ENCODE measurements around the gene TSPAN15. TPM values are rescaled to one million over a fixed set of nuclear protein-coding genes. Genes with fewer than 3 reads are reported as not detected.

The TSPAN15 gene
- total RNA-seq, 1 experiment from 2014 or later: 212 TPM

- Histone ChIP-seq H3K36me3 (ENCODE audit: low read depth, low read length) (no peaks in the 10 kb centered on the region), H3K79me2 (ENCODE audit: low read length) (no peaks in the 10 kb centered on the region), H3K4me1 (ENCODE audit: insufficient read depth, low read length) (no peaks in the 10 kb centered on the region), H3K27ac (ENCODE audit: low read length) (no peak overlapping the region), H4K20me1 (ENCODE audit: low read length) (no peaks in the 10 kb centered on the region), H3F3A (ENCODE audit: low read length, unreplicated experiment) (no peaks in the 10 kb centered on the region), H3K9me3 (ENCODE audit: low read length) (no peaks in the 10 kb centered on the region), H3K27me3 (ENCODE audit: low read length) (no peaks in the 10 kb centered on the region), H3K4me3 (ENCODE audit: low read length) (no peak overlapping the region), H3K4me2 (ENCODE audit: low read length) (no peak overlapping the region), H2AFZ (ENCODE audit: low read length) (no peak overlapping the region), H3K9ac (ENCODE audit: low read length) (no peak overlapping the region), H3K9me2 (replicated peaks; ENCODE audit: low read length) (no peaks in the 10 kb centered on the region)
- no TSS peak for BruUV-seq (replicated peaks)
- intact Hi-C loops (cut with micrococcal nuclease): no loop called here
- TF ChIP-seq EZH2 (IDR thresholded peaks at IDR 0.05; ENCODE audit: low read length, unreplicated experiment) (no peak), CTCF (conservative IDR thresholded peaks at IDR 0.05; ENCODE audit: low read depth, low read length) (no peak)
- POLR2A ChIA-PET (ENCODE audit: unreplicated experiment): interaction anchor here (0.8 kb wide), 1 partner anchor 96 kb away, joined by 3 read pairs; no protein-coding TSS in a partner anchor
- ATAC-seq (no peak), DNase-seq (no peak)
- CTCF ChIA-PET: interaction anchor here (0.8 kb wide), 2 partner anchors 11 to 27 kb away, joined by 3 read pairs; no protein-coding TSS in a partner anchor
These were observed 32.0 kb upstream of the TSPAN15 start for GRCh38 chr10:69419096-69419743.

- DNase-seq (no peak), ATAC-seq (no peak)
- H3F3A ChIP-seq (ENCODE audit: low read length, unreplicated experiment): no peaks in the 10 kb centered on the region
- H3K9me2 ChIP-seq (replicated peaks; ENCODE audit: low read length): no peaks in the 10 kb centered on the region
- H2AFZ ChIP-seq (ENCODE audit: low read length): no peak overlapping the region
- no peak overlapping the region for H3K27ac ChIP-seq (ENCODE audit: low read length)
- no peaks in the 10 kb centered on the region for H3K9me3 ChIP-seq (ENCODE audit: low read length)
- H3K9ac ChIP-seq (ENCODE audit: low read length): no peak overlapping the region
- BruUV-seq (replicated peaks): no TSS peak
- no peaks in the 10 kb centered on the region for H3K4me1 ChIP-seq (ENCODE audit: insufficient read depth, low read length)
- H3K36me3 ChIP-seq (ENCODE audit: low read depth, low read length): no peaks in the 10 kb centered on the region
- H3K79me2 ChIP-seq (ENCODE audit: low read length): no peaks in the 10 kb centered on the region
- intact Hi-C loops (cut with micrococcal nuclease): no loop called here
- no peaks in the 10 kb centered on the region for H3K27me3 ChIP-seq (ENCODE audit: low read length)
- H4K20me1 ChIP-seq (ENCODE audit: low read length): no peaks in the 10 kb centered on the region
- H3K4me2 ChIP-seq (ENCODE audit: low read length): no peak overlapping the region
- TF ChIP-seq EZH2 (IDR thresholded peaks at IDR 0.05; ENCODE audit: low read length, unreplicated experiment): no peak
- TF ChIP-seq CTCF (conservative IDR thresholded peaks at IDR 0.05; ENCODE audit: low read depth, low read length): no peak
- no peak for TF ChIP-seq EZH2phosphoT487 (IDR thresholded peaks at IDR 0.05; ENCODE audit: borderline replicate concordance, low read length)
- CTCF ChIA-PET: interaction anchor here (0.8 kb wide), 1 partner anchor 11 kb away, joined by 3 read pairs; no protein-coding TSS in a partner anchor
- no peak overlapping the region for H3K4me3 ChIP-seq (ENCODE audit: low read length)
- POLR2A ChIA-PET (ENCODE audit: unreplicated experiment): interaction anchor here (0.8 kb wide), 1 partner anchor 96 kb away, joined by 3 read pairs; no protein-coding TSS in a partner anchor
These were observed 31.5 kb upstream of the TSPAN15 start for GRCh38 chr10:69419744-69420126.

- Histone ChIP-seq H3K9me3 (ENCODE audit: low read length) (no peaks in the 10 kb centered on the region), H3K36me3 (ENCODE audit: low read depth, low read length) (no peaks in the 10 kb centered on the region), H3K27ac (ENCODE audit: low read length) (no peak overlapping the region), H3K79me2 (ENCODE audit: low read length) (no peaks in the 10 kb centered on the region), H3K27me3 (ENCODE audit: low read length) (no peaks in the 10 kb centered on the region), H3K4me2 (ENCODE audit: low read length) (no peak overlapping the region), H3K4me3 (ENCODE audit: low read length) (no peak overlapping the region), H4K20me1 (ENCODE audit: low read length) (no peaks in the 10 kb centered on the region), H3K9me2 (replicated peaks; ENCODE audit: low read length) (no peaks in the 10 kb centered on the region), H3F3A (ENCODE audit: low read length, unreplicated experiment) (no peaks in the 10 kb centered on the region), H3K9ac (ENCODE audit: low read length) (no peak overlapping the region), H3K4me1 (ENCODE audit: insufficient read depth, low read length) (peaks cover 15% of the 10 kb centered on the region), H2AFZ (ENCODE audit: low read length) (no peak overlapping the region)
- no TSS peak for BruUV-seq (replicated peaks)
- ATAC-seq (no peak), DNase-seq (no peak)
- TF ChIP-seq EZH2phosphoT487 (IDR thresholded peaks at IDR 0.05; ENCODE audit: borderline replicate concordance, low read length) (no peak), EZH2 (IDR thresholded peaks at IDR 0.05; ENCODE audit: low read length, unreplicated experiment) (no peak), CTCF (conservative IDR thresholded peaks at IDR 0.05; ENCODE audit: low read depth, low read length) (no peak)
- ChIA-PET CTCF (no interaction called here), POLR2A (ENCODE audit: unreplicated experiment) (no interaction called here)
- intact Hi-C loops (cut with micrococcal nuclease): no loop called here
These were observed 29.5 kb upstream of the TSPAN15 start for GRCh38 chr10:69421611-69422308.

All from PC-3 (cell line).